Omental fat pad (tissue), 4 donors: ENCODE measurements around the gene TXNRD2. TPM values are rescaled to one million over a fixed set of nuclear protein-coding genes. Genes with fewer than 3 reads are reported as not detected.
"Not testable (repeated sequence)": the region's sequence is repeated elsewhere in the genome, so short reads cannot be mapped to it uniquely, and the experiment has no call there.

ENCODE experiments used
- ATAC-seq: fragments of 150-250 bp; one replicate; pipeline ENCODE4 v1.9.1; 2016; ENCODE audit warnings: mild to moderate bottlenecking, moderate library complexity; ENCODE audit not compliant: low FRiP score
- DNase-seq: peaks from one replicate; pipeline ENCODE4 v3.0.0-alpha.2; 2019; ENCODE audit warnings: low spot score
- total RNA-seq, 4 donors: library from RNA; depleted of rRNA; stranded (reverse); fragments of >200 nt; gene quantifications; one replicate each; pipeline ENCODE4 v1.1.0, GENCODE V29; 2016
- TF ChIP-seq, protein P1 (sequence below), 3 donors: fragments of 450-650 bp; IDR thresholded peaks; one replicate each; pipeline ENCODE4 v1.5.1; 2016 to 2017; ENCODE audit warnings: antibody characterized with exemption in 3 of 3, mild to moderate bottlenecking in 3 of 3, moderate library complexity in 2 of 3

TXNRD2 gene
- total RNA-seq, 4 donors from 2014 or later: 10.1 to 24.4 (median 15.1) TPM

- TF ChIP-seq, protein P1, sequence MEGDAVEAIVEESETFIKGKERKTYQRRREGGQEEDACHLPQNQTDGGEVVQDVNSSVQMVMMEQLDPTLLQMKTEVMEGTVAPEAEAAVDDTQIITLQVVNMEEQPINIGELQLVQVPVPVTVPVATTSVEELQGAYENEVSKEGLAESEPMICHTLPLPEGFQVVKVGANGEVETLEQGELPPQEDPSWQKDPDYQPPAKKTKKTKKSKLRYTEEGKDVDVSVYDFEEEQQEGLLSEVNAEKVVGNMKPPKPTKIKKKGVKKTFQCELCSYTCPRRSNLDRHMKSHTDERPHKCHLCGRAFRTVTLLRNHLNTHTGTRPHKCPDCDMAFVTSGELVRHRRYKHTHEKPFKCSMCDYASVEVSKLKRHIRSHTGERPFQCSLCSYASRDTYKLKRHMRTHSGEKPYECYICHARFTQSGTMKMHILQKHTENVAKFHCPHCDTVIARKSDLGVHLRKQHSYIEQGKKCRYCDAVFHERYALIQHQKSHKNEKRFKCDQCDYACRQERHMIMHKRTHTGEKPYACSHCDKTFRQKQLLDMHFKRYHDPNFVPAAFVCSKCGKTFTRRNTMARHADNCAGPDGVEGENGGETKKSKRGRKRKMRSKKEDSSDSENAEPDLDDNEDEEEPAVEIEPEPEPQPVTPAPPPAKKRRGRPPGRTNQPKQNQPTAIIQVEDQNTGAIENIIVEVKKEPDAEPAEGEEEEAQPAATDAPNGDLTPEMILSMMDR (IDR thresholded peaks at IDR 0.05): no peak
- DNase-seq (no peak), ATAC-seq (no peak)
Measured at GRCh38 chr22:19841641-19842392, 99.8 kb downstream of the TXNRD2 start.

- ATAC-seq: no peak
- DNase-seq: no peak
- TF ChIP-seq, protein P1 (IDR thresholded peaks at IDR 0.05): no peak
Measured at GRCh38 chr22:19840955-19841640, 100.5 kb downstream of the TXNRD2 start.

DNA sequence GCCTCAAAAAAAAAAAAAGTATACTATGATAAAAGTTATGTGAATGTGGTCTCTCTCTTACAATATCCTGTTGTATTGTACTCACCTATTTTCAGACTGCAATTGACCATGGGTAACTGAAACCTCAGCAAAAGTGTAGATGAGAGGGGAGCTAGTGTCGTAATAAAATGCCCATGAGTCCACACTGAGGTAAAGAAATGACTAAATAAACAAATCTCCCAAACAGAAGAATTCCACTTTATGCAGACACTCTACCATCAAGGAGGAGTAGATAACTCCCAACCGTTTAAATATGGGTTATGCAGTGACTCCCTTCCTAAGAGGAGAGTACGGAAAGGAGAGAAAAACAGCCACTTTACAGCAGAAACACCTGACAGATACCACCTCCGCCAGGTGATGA, 101.6 kb downstream of the TXNRD2 start:
- DNase-seq (no peak), ATAC-seq (no peak)
- TF ChIP-seq, protein P1 (IDR thresholded peaks at IDR 0.05): no peak

- TF ChIP-seq, protein P1 (IDR thresholded peaks at IDR 0.05): no peak
- ATAC-seq: no peak
- DNase-seq: no peak
Measured at GRCh38 chr22:19837915-19838314, 103.7 kb downstream of the TXNRD2 start.

- TF ChIP-seq, protein P1 (IDR thresholded peaks at IDR 0.05): no peak
- no peak for DNase-seq
- no peak for ATAC-seq
Measured at GRCh38 chr22:19836512-19836911, 105.1 kb downstream of the TXNRD2 start.

GRCh38 chr22:19834599-19834998, 107.0 kb downstream of the TXNRD2 start:
- DNase-seq: no peak

GRCh38 chr22:19833327-19833726, 108.3 kb downstream of the TXNRD2 start:
- not testable (repeated sequence) for ATAC-seq, DNase-seq

More at GRCh38 chr22:19834599-19834998, 107.0 kb downstream of the TXNRD2 start:
- TF ChIP-seq, protein P1 (IDR thresholded peaks at IDR 0.05): no peak
- no peak for ATAC-seq
